Hematopoietic multipotent progenitor cell treated with erythropoietin and hydrocortisone succinate and interleukin-3 and kit ligand, for 8 days (in vitro differentiated cells): ENCODE results near the gene SHANK1.

Source experiments
- DNase-seq: peaks from one replicate; pipeline ENCODE4 v3.0.0-alpha.2; 2015

SHANK1 gene

GRCh38 chr19:50711196-50711595 is 8.4 kb downstream of the SHANK1 start:
- DNase-seq: no peak

GRCh38 chr19:50710612-50711011 is 9.0 kb downstream of the SHANK1 start:
- no peak for DNase-seq

GRCh38 chr19:50710094-50710493 is 9.5 kb downstream of the SHANK1 start:
- DNase-seq: no peak

GRCh38 chr19:50708179-50708879 is 11.3 kb downstream of the SHANK1 start:
- DNase-seq: no peak

- DNase-seq: no peak
Observed at GRCh38 chr19:50706387-50706786, 13.2 kb downstream of the SHANK1 start.

- DNase-seq: peak; percentile 74
Observed at GRCh38 chr19:50705422-50706019, 14.1 kb downstream of the SHANK1 start.

GRCh38 chr19:50703915-50704796 is 15.4 kb downstream of the SHANK1 start:
- DNase-seq: peak; percentile 11

GRCh38 chr19:50702871-50703829 is 16.5 kb downstream of the SHANK1 start:
- no peak for DNase-seq

GRCh38 chr19:50702158-50702870 is 17.3 kb downstream of the SHANK1 start:
- DNase-seq: no peak

GRCh38 chr19:50701367-50701985 is 18.1 kb downstream of the SHANK1 start:
- no peak for DNase-seq

GRCh38 chr19:50697414-50698124 is 22.0 kb downstream of the SHANK1 start:
- DNase-seq: no peak

GRCh38 chr19:50696094-50696483 is 23.5 kb downstream of the SHANK1 start:
- DNase-seq: no peak

- DNase-seq: no peak
Observed at GRCh38 chr19:50695251-50696093, 24.1 kb downstream of the SHANK1 start.

GRCh38 chr19:50694815-50695145 is 24.8 kb downstream of the SHANK1 start:
- no peak for DNase-seq

- no peak for DNase-seq
Observed at GRCh38 chr19:50693064-50693975, 26.3 kb downstream of the SHANK1 start.

GRCh38 chr19:50690439-50690838 is 29.2 kb downstream of the SHANK1 start:
- DNase-seq: no peak

GRCh38 chr19:50688766-50689165 is 30.8 kb downstream of the SHANK1 start:
- no peak for DNase-seq

- no peak for DNase-seq
Observed at GRCh38 chr19:50686310-50687032, 33.1 kb downstream of the SHANK1 start.
